Esophagus (tissue), 2 donors: ENCODE results near the gene MTA3. TPM values are rescaled to one million over a fixed set of nuclear protein-coding genes. Genes with fewer than 3 reads are reported as not detected.
"Not testable (repeated sequence)": the region's sequence is repeated elsewhere in the genome, so short reads cannot be mapped to it uniquely, and the experiment has no call there.

ENCODE experiments used
- H3K27ac ChIP-seq, 2 donors: one replicate each; pipeline ENCODE4 v1.5.1; 2013; ENCODE audit warnings: low read depth in 2 of 2, mild to moderate bottlenecking in 2 of 2, inconsistent platforms in 1 of 2, low read length in 1 of 2, moderate library complexity in 1 of 2
- H3K27me3 ChIP-seq, 2 donors: one replicate each; pipeline ENCODE4 v1.6.1; 2013; ENCODE audit warnings: low read length in 2 of 2, control low read depth in 1 of 2, mild to moderate bottlenecking in 1 of 2; ENCODE audit not compliant: insufficient read depth in 2 of 2, control insufficient read depth in 1 of 2
- H3K36me3 ChIP-seq, 2 donors: one replicate each; pipeline ENCODE4 v1.6.1; 2013; ENCODE audit warnings: low read length in 1 of 2; ENCODE audit not compliant: control insufficient read depth in 2 of 2, insufficient read depth in 2 of 2
- H3K4me1 ChIP-seq, 2 donors: one replicate each; pipeline ENCODE4 v1.6.1; 2013; ENCODE audit warnings: low read length in 1 of 2; ENCODE audit not compliant: control insufficient read depth in 2 of 2, insufficient read depth in 2 of 2
- H3K4me3 ChIP-seq, 2 donors: one replicate each; pipeline ENCODE4 v1.5.1; 2013; ENCODE audit warnings: low read length in 2 of 2, mild to moderate bottlenecking in 2 of 2, low read depth in 1 of 2, moderate library complexity in 1 of 2
- H3K9me3 ChIP-seq, 2 donors: one replicate each; pipeline ENCODE4 v1.6.1; 2013; ENCODE audit warnings: mild to moderate bottlenecking in 2 of 2, low read depth in 1 of 2, low read length in 1 of 2, moderate library complexity in 1 of 2; ENCODE audit not compliant: control insufficient read depth in 2 of 2, insufficient read depth in 1 of 2
- WGBS, 2 donors: extraction: QIAGEN DNeasy Blood & Tissue Kit; methylation state at CpG; one replicate each; pipeline ENCODE4 v1.1.7; 2013; 5-methylcytosine and 5-hydroxymethylcytosine counted together
- polyA plus RNA-seq, 2 donors: library from polyadenylated mRNA; stranded (reverse); fragments of 200-250 nt; gene quantifications; one replicate each; pipeline ENCODE4 v1.2.3, GENCODE V29; 2013
- donor health status: healthy with polysubstance abuse.
- donor health status: Bipolar disorder and iron deficiency.

MTA3 gene
- polyA plus RNA-seq, 2 donors = 31.7 to 55.3 TPM

DNA sequence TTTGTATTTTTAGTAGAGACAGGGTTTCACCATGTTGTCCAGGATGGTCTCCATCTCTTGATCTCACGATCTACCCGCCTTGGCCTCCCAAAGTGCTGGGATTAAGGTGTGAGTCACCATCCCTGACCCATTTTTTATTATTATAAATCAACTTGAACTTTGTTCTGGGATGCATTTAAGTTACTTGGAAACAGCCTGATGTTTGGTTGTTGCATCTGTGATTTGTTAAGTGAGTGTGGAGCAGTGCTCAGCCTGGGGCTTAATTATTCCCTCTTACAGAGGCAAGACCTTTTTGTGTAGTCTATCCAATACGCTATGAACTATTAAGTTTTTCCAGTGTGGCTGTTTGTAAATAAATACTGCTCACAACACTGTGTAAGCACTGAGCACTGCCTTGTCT, 32.6 kb downstream of the MTA3 start:
- H3K27ac ChIP-seq = no peak overlapping the region
- no peaks in the 10 kb centered on the region for H3K27me3 ChIP-seq
- 84 to 93% methylated on average over 3 of the region's 3 CpGs for WGBS, 2 donors
- no peak overlapping the region for H3K4me3 ChIP-seq
- H3K4me1 ChIP-seq = no peaks in the 10 kb centered on the region
- peaks cover 0 to 4% of the 10 kb centered on the region in 2 donors for H3K36me3 ChIP-seq
- H3K9me3 ChIP-seq = no peaks in the 10 kb centered on the region

- Histone ChIP-seq H3K9me3 (no peaks in the 10 kb centered on the region), H3K4me1 (no peaks in the 10 kb centered on the region), H3K36me3 (peaks cover 0 to 4% of the 10 kb centered on the region in 2 donors), H3K27ac (no peak overlapping the region), H3K27me3 (no peaks in the 10 kb centered on the region), H3K4me3 (no peak overlapping the region)
- 84 to 86% methylated on average over 2 of the region's 2 CpGs for WGBS, 2 donors
Measured at GRCh38 chr2:42602218-42602875, 33.9 kb downstream of the MTA3 start.

- WGBS, 2 donors = 80 to 91% methylated on average over 3 of the region's 3 CpGs
- H3K4me3 ChIP-seq = no peak overlapping the region
- H3K9me3 ChIP-seq = no peaks in the 10 kb centered on the region
- H3K36me3 ChIP-seq = peaks cover 0 to 4% of the 10 kb centered on the region in 2 donors
- H3K27ac ChIP-seq = no peak overlapping the region
- H3K4me1 ChIP-seq = no peaks in the 10 kb centered on the region
- H3K27me3 ChIP-seq = no peaks in the 10 kb centered on the region
Measured at GRCh38 chr2:42602876-42603219, 34.4 kb downstream of the MTA3 start.

- 83 to 86% methylated on average over 4 to 6 of the region's 6 CpGs for WGBS, 2 donors
- H3K4me1 ChIP-seq, H3K36me3 ChIP-seq, H3K27ac ChIP-seq, H3K4me3 ChIP-seq, H3K27me3 ChIP-seq, H3K9me3 ChIP-seq: not testable (repeated sequence)
Measured at GRCh38 chr2:42604341-42604867, 36.0 kb downstream of the MTA3 start.

DNA sequence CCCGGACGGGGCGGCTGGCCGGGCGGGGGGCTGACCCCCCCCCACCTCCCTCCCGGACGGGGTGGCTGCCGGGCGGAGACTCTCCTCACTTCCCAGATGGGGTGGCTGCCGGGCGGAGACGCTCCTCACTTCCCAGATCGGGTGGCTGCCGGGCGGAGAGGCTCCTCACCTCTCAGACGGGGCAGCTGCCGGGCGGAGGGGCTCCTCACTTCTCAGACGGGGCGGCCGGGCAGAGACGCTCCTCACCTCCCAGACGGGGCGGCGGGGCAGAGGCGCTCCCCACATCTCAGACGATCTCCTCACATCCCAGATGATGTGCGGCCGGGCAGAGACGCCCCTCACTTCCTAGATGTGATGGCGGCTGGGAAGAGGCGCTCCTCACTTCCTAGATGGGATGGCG, 37.7 kb downstream of the MTA3 start:
- H3K9me3 ChIP-seq, H3K27me3 ChIP-seq, H3K36me3 ChIP-seq, H3K4me1 ChIP-seq, H3K27ac ChIP-seq, H3K4me3 ChIP-seq: not testable (repeated sequence)
- WGBS, 2 donors = 96 to 97% methylated on average over 18 to 33 of the region's 33 CpGs

DNA sequence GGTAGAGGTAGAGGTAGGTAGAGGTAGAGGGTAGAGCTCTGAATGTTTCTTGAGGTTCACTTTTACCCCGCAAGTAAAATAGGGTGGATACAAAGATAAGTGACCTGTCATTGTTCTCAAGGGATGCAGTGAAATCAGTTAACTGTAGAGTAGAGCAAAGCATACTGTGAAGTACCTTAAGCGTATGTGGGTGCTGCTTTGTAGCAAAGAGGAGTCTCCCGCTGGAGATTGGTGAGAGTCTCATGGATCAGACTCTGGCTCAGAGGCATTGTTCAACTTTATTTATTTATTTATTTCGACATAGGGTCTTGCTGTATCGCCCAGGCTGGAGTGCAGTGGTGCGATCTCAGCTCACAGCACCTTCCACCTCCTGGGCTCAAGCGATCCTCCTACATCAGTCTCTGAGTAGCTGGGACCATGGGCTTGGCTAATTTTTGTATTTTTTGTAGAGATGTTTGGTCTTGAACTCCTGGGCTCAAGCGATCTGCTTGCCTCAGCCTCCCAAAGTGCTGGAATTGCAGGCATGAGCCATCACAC, 38.7 kb downstream of the MTA3 start:
- Histone ChIP-seq H3K4me3 (no peak overlapping the region), H3K27me3 (no peaks in the 10 kb centered on the region), H3K4me1 (no peaks in the 10 kb centered on the region), H3K27ac (no peak overlapping the region), H3K9me3 (no peaks in the 10 kb centered on the region), H3K36me3 (no peaks in the 10 kb centered on the region)
- 84 to 98% methylated on average over 8 of the region's 8 CpGs for WGBS, 2 donors

- WGBS, 2 donors = 79% methylated on average over 6 of the region's 6 CpGs
- peaks cover 0 to 2% of the 10 kb centered on the region in 2 donors for H3K36me3 ChIP-seq
Measured at GRCh38 chr2:42613281-42614064, 45.0 kb downstream of the MTA3 start.

DNA sequence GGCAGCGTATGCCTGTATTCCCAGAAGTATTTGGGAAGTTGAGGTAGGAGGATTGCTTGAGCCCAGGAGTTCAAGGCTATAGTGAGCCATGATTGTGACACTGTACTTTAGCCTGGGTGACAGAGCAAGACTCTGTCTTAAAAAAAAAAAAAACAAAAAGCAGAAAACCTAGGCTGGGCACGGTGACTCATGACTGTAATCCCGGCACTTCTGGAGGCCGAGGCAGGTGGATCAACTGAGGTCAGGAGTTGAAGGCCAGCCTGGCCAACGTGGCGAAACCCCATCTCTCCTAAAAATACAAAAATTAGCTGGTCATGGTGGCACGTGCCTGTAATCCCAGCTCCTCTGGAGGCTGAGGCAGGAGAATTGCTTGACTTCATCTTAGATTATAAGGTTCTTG, 46.4 kb downstream of the MTA3 start:
- Histone ChIP-seq H3K27ac (no peak overlapping the region), H3K36me3 (peaks cover 0 to 2% of the 10 kb centered on the region in 2 donors), H3K4me3 (no peak overlapping the region), H3K9me3 (no peaks in the 10 kb centered on the region), H3K4me1 (no peaks in the 10 kb centered on the region), H3K27me3 (no peaks in the 10 kb centered on the region)
- WGBS, 2 donors = 77 to 80% methylated on average over 7 of the region's 7 CpGs

More at GRCh38 chr2:42613281-42614064, 45.0 kb downstream of the MTA3 start:
- H3K4me3 ChIP-seq = no peak overlapping the region
- no peaks in the 10 kb centered on the region for H3K4me1 ChIP-seq
- H3K27ac ChIP-seq = no peak overlapping the region
- H3K27me3 ChIP-seq = no peaks in the 10 kb centered on the region
- no peaks in the 10 kb centered on the region for H3K9me3 ChIP-seq

GRCh38 chr2:42618116-42618515, 49.7 kb downstream of the MTA3 start:
- H3K9me3 ChIP-seq = no peaks in the 10 kb centered on the region
- H3K4me3 ChIP-seq = no peak overlapping the region
- 96% methylated on average over 5 of the region's 5 CpGs for WGBS, 2 donors
- no peaks in the 10 kb centered on the region for H3K27me3 ChIP-seq
- H3K4me1 ChIP-seq = no peaks in the 10 kb centered on the region
- no peak overlapping the region for H3K27ac ChIP-seq
- H3K36me3 ChIP-seq = peaks cover 0 to 7% of the 10 kb centered on the region in 2 donors
